ENCODE results near the gene RXRG. TPM values are rescaled to one million over a fixed set of nuclear protein-coding genes. Genes with fewer than 3 reads are reported as not detected.

The RXRG gene
- polyA plus RNA-seq, 1 of the 3 experiments (the other 2 are of a cell fraction): not detected

- WGBS (ENCODE audit: low lambda C conversion rate): 13% methylated on average over 9 of the region's 9 CpGs
- H3K79me2 ChIP-seq (ENCODE audit: insufficient read depth): no peaks in the 10 kb centered on the region
- H3K27me3 ChIP-seq (ENCODE audit: insufficient read depth): no peaks in the 10 kb centered on the region
- ChIA-PET CTCF (interaction anchor here (0.7 to 5.6 kb wide), 42 partner anchors 7 to 1142 kb away, joined by 3 to 124 read pairs (median 4); partner anchors contain the start of gene LMX1A), POLR2A (no interaction called here)
- TF ChIP-seq MAX (IDR thresholded peaks at IDR 0.05; ENCODE audit: low read depth): no peak
- no peak for TF ChIP-seq ELF1 (IDR thresholded peaks at IDR 0.05)
- peak; percentile 55 for TF ChIP-seq RAD21 (IDR thresholded peaks at IDR 0.05; ENCODE audit: low read length)
- peak; percentile 40; the same call in 1 of the 2 replicates for TF ChIP-seq SMC3 (IDR thresholded peaks at IDR 0.05; ENCODE audit: low read depth, low read length)
- TF ChIP-seq MXI1 (IDR thresholded peaks at IDR 0.05; ENCODE audit: low read depth, low read length): no peak
- peak; percentile 83 for TF ChIP-seq CTCF (IDR thresholded peaks at IDR 0.05)
- TF ChIP-seq YY1 (IDR thresholded peaks at IDR 0.05; ENCODE audit: low read depth): no peak
- no peak overlapping the region for H3K4me2 ChIP-seq
- H3K27ac ChIP-seq (ENCODE audit: low read depth in 2 of 2, low read length in 1 of 2): no peak overlapping the region
- H3K36me3 ChIP-seq (replicated peaks in 1 of 2; ENCODE audit: control insufficient read depth in 1 of 2, insufficient read depth in 2 of 2, low read length in 1 of 2): no peaks in the 10 kb centered on the region
- no peaks in the 10 kb centered on the region for H3K4me1 ChIP-seq (ENCODE audit: control insufficient read depth in 1 of 2, insufficient read depth in 2 of 2, low read depth in 1 of 2, low read length in 1 of 2)
- H3K9me3 ChIP-seq: no peaks in the 10 kb centered on the region
- H3K4me3 ChIP-seq (ENCODE audit: low read depth in 2 of 2, low read length in 1 of 2): no peak overlapping the region
- H2AFZ ChIP-seq (ENCODE audit: low read depth): no peak overlapping the region
- no peaks in the 10 kb centered on the region for H3F3A ChIP-seq (replicated peaks; ENCODE audit: insufficient read depth)
- DNase-seq: peak; percentile 72
- no peaks in the 10 kb centered on the region for H4K20me1 ChIP-seq (ENCODE audit: insufficient read depth)
- no peaks in the 10 kb centered on the region for H3K9me2 ChIP-seq
- no peak overlapping the region for H3K9ac ChIP-seq
Measured at GRCh38 chr1:165369255-165369848, 75.6 kb downstream of the RXRG start.

- H3K27me3 ChIP-seq (ENCODE audit: insufficient read depth): no peaks in the 10 kb centered on the region
- no peak overlapping the region for H2AFZ ChIP-seq (ENCODE audit: low read depth)
- no peak overlapping the region; a peak in 1 of 4 replicates for H3K4me3 ChIP-seq (ENCODE audit: low read depth in 2 of 2, low read length in 1 of 2)
- H3K27ac ChIP-seq (ENCODE audit: low read depth in 2 of 2, low read length in 1 of 2): no peak overlapping the region
- peak; percentile 81 for DNase-seq
- no peaks in the 10 kb centered on the region for H3K4me1 ChIP-seq (ENCODE audit: control insufficient read depth in 1 of 2, insufficient read depth in 2 of 2, low read depth in 1 of 2, low read length in 1 of 2)
- H3K36me3 ChIP-seq (replicated peaks in 1 of 2; ENCODE audit: control insufficient read depth in 1 of 2, insufficient read depth in 2 of 2, low read length in 1 of 2): no peaks in the 10 kb centered on the region
- ChIA-PET POLR2A (no interaction called here), CTCF (interaction anchor here (0.6 to 5.6 kb wide), 60 partner anchors 9 to 279 kb away, joined by 3 to 124 read pairs (median 4); partner anchors contain the start of gene LMX1A)
- H4K20me1 ChIP-seq (ENCODE audit: insufficient read depth): no peaks in the 10 kb centered on the region
- 34% methylated on average over 7 of the region's 7 CpGs for WGBS (ENCODE audit: low lambda C conversion rate)
- H3K9ac ChIP-seq: no peak overlapping the region
- H3F3A ChIP-seq (replicated peaks; ENCODE audit: insufficient read depth): no peaks in the 10 kb centered on the region
- H3K4me2 ChIP-seq: no peak overlapping the region
- H3K9me3 ChIP-seq: no peaks in the 10 kb centered on the region
- no peaks in the 10 kb centered on the region for H3K9me2 ChIP-seq
- H3K79me2 ChIP-seq (ENCODE audit: insufficient read depth): no peaks in the 10 kb centered on the region
- TF ChIP-seq JUND (IDR thresholded peaks at IDR 0.05) (no peak), REST (IDR thresholded peaks at IDR 0.05; ENCODE audit: low read depth, low read length) (no peak), SMC3 (IDR thresholded peaks at IDR 0.05; ENCODE audit: low read depth, low read length) (peak; percentile 56), GABPA (IDR thresholded peaks at IDR 0.05; ENCODE audit: low read depth) (no peak), RAD21 (IDR thresholded peaks at IDR 0.05; ENCODE audit: low read length) (peak; percentile 44), IRF3 (IDR thresholded peaks at IDR 0.05; ENCODE audit: low read depth, low read length) (no peak), ZBTB33 (IDR thresholded peaks at IDR 0.05; ENCODE audit: borderline replicate concordance, low read depth) (no peak), TAF1 (IDR thresholded peaks at IDR 0.05; ENCODE audit: borderline replicate concordance, low read depth, low read length) (no peak), MXI1 (IDR thresholded peaks at IDR 0.05; ENCODE audit: low read depth, low read length) (no peak), NRF1 (IDR thresholded peaks at IDR 0.05; ENCODE audit: low read depth, low read length) (no peak)
Measured at GRCh38 chr1:165367375-165367993, 77.4 kb downstream of the RXRG start.
